Measurements from ENCODE around the gene IER5. TPM values are rescaled to one million over a fixed set of nuclear protein-coding genes. Genes with fewer than 3 reads are reported as not detected.

IER5 gene
- total RNA-seq, 2 donors from 2014 or later: 10.3 to 14.3 TPM

DNA sequence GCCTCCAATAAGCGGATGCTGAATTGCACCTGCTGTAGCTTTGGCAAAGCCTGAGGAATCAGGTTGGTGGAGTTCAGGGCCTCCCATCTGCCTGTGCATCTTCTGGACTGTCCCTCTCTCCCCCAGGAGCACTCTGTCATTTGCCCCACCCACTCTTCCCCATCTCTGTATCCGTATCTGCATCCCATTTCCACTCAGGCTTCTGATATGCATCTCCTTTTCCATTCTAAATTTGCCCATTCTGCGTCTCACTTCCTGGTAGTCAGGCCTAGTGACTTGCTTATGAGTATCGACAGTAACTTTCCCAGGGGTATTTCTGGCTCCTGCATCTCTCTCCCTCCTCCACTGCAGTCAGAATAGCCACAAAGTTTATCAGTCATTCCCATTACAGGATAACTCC, 39.1 kb upstream of the IER5 start:
- H3K9me3 ChIP-seq: no peaks in the 10 kb centered on the region
- no peak overlapping the region for H3K27ac ChIP-seq
- whole genome bisulfite sequencing: 90% methylated on average over 4 of the region's 4 CpGs
- intact Hi-C loops (cut with DNase I): no loop called here
- no peaks in the 10 kb centered on the region for H3K4me1 ChIP-seq (replicated peaks)
- no peaks in the 10 kb centered on the region for H3K36me3 ChIP-seq
- TF ChIP-seq, protein P1, sequence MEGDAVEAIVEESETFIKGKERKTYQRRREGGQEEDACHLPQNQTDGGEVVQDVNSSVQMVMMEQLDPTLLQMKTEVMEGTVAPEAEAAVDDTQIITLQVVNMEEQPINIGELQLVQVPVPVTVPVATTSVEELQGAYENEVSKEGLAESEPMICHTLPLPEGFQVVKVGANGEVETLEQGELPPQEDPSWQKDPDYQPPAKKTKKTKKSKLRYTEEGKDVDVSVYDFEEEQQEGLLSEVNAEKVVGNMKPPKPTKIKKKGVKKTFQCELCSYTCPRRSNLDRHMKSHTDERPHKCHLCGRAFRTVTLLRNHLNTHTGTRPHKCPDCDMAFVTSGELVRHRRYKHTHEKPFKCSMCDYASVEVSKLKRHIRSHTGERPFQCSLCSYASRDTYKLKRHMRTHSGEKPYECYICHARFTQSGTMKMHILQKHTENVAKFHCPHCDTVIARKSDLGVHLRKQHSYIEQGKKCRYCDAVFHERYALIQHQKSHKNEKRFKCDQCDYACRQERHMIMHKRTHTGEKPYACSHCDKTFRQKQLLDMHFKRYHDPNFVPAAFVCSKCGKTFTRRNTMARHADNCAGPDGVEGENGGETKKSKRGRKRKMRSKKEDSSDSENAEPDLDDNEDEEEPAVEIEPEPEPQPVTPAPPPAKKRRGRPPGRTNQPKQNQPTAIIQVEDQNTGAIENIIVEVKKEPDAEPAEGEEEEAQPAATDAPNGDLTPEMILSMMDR (IDR thresholded peaks at IDR 0.05): no peak
- TF ChIP-seq POLR2A (IDR thresholded peaks at IDR 0.05): no peak
- TF ChIP-seq POLR2AphosphoS5 (IDR thresholded peaks at IDR 0.05): no peak
- no peaks in the 10 kb centered on the region for H3K27me3 ChIP-seq (replicated peaks; ENCODE audit: insufficient read depth)
- DNase-seq (ENCODE audit: low spot score): no peak
- H3K4me3 ChIP-seq: no peak overlapping the region

DNA sequence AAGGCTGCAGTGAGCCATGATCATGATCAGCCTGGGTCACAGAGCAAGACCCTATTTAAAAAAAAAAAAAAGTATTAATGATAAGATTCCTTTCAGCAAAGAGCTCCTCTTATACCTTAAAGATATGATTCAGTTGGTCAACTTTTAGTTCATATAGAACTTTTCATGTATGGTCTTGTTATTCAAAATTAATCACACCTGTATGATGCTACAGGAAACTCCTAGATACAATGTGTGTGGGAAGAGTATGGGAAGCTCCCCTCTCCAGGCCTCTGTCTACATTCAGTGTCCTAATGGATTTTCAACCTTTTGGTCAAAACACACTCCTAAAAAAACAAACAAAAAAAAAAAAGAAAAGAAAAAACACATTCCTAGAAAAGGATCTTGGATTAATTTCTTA, 37.6 kb upstream of the IER5 start:
- no peaks in the 10 kb centered on the region for H3K9me3 ChIP-seq
- intact Hi-C loops (cut with DNase I): no loop called here
- no peaks in the 10 kb centered on the region for H3K4me1 ChIP-seq (replicated peaks)
- H3K4me3 ChIP-seq: no peak overlapping the region
- DNase-seq (ENCODE audit: low spot score): no peak
- no peaks in the 10 kb centered on the region for H3K36me3 ChIP-seq
- H3K27ac ChIP-seq: no peak overlapping the region
- TF ChIP-seq POLR2AphosphoS5 (IDR thresholded peaks at IDR 0.05) (no peak), POLR2A (IDR thresholded peaks at IDR 0.05) (no peak)
- TF ChIP-seq, protein P1 (IDR thresholded peaks at IDR 0.05): no peak
- H3K27me3 ChIP-seq (replicated peaks; ENCODE audit: insufficient read depth): no peaks in the 10 kb centered on the region

DNA sequence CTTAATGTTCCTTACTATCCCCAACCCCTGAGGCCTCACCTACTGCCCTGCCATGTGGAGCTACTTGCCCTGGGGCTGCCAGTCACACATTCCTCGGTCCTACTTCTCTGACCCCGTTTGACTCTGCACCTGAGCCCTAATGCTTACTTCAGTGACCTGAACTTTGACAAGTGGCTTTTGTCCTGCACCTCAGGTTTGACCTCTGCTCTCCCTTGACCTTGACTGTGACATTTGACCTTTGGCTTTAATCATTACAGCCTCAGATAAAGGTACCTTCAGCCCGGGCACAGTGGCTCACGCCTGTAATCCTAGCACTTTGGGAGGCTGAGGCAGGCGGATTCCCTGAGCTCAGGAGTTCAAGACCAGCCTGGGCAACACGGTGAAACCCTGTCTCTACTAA, 31.9 kb upstream of the IER5 start:
- no peak for TF ChIP-seq POLR2A (IDR thresholded peaks at IDR 0.05)
- TF ChIP-seq POLR2AphosphoS5 (IDR thresholded peaks at IDR 0.05): no peak
- TF ChIP-seq, protein P1 (IDR thresholded peaks at IDR 0.05): no peak

DNA sequence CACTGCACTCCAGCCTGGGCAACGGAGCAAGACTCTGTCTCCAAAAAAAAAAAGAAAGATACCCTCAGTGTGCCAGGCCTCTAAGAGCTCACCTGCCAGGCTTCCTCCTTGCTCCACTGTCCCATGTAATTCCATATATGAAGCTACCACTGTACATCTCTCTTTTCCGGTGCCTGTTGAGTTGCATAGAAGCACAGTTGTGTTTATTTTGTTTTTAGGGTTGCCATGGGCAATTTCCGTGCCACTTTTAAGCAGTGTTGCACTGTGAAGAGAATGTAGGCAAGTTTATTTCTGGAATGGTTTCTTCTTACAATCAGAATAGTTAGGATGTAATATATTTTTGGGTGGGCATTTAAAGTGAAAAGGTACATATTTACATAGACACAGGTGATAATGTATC, 31.4 kb upstream of the IER5 start:
- 56% methylated on average over 3 of the region's 3 CpGs for WGBS
- no peaks in the 10 kb centered on the region for H3K36me3 ChIP-seq
- H3K4me1 ChIP-seq (replicated peaks): no peaks in the 10 kb centered on the region
- H3K4me3 ChIP-seq: no peak overlapping the region
- no peaks in the 10 kb centered on the region for H3K27me3 ChIP-seq (replicated peaks; ENCODE audit: insufficient read depth)
- H3K27ac ChIP-seq: no peak overlapping the region
- intact Hi-C loops (cut with DNase I): no loop called here
- TF ChIP-seq, protein P1 (IDR thresholded peaks at IDR 0.05): no peak
- no peak for TF ChIP-seq POLR2A (IDR thresholded peaks at IDR 0.05)
- DNase-seq (ENCODE audit: low spot score): no peak
- no peaks in the 10 kb centered on the region for H3K9me3 ChIP-seq

More for the DNA sequence above, 31.9 kb upstream of the IER5 start:
- no peak overlapping the region for H3K4me3 ChIP-seq
- H3K36me3 ChIP-seq: no peaks in the 10 kb centered on the region
- no peak overlapping the region for H3K27ac ChIP-seq
- no peak for DNase-seq (ENCODE audit: low spot score)
- intact Hi-C loops (cut with DNase I): no loop called here
- H3K4me1 ChIP-seq (replicated peaks): no peaks in the 10 kb centered on the region
- 94% methylated on average over 6 of the region's 6 CpGs for WGBS
- H3K9me3 ChIP-seq: no peaks in the 10 kb centered on the region
- H3K27me3 ChIP-seq (replicated peaks; ENCODE audit: insufficient read depth): no peaks in the 10 kb centered on the region

DNA sequence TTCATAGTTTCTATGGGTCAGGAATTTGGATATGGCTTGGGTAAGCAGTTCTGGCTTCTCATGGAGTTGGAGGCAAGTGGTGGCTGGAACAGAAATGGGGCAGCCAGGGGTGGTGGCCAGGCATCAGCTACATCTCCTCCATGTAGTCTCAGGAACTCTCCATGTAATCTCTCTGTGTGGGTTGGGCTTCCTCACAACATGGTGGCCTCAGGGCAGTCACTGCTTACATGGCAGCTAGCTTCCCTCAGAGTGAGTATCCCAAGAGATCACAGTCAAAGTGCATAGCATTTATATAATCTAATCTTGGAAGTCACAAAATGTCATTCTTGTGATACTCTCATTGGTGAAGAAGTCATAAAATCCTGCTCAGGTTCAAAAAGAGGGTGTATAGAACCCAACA, 29.1 kb upstream of the IER5 start:
- Histone ChIP-seq H3K27ac (no peak overlapping the region), H3K4me3 (no peak overlapping the region), H3K9me3 (no peaks in the 10 kb centered on the region), H3K27me3 (replicated peaks; ENCODE audit: insufficient read depth) (no peaks in the 10 kb centered on the region), H3K4me1 (replicated peaks) (no peaks in the 10 kb centered on the region), H3K36me3 (no peaks in the 10 kb centered on the region)
- DNase-seq (ENCODE audit: low spot score): no peak
- intact Hi-C loops (cut with DNase I): no loop called here
- TF ChIP-seq, protein P1 (IDR thresholded peaks at IDR 0.05): no peak
- no peak for TF ChIP-seq POLR2A (IDR thresholded peaks at IDR 0.05)
- no peak for TF ChIP-seq POLR2AphosphoS5 (IDR thresholded peaks at IDR 0.05)
